Testis (tissue), 3 donors: ENCODE results near the gene AGO1. TPM values are rescaled to one million over a fixed set of nuclear protein-coding genes. Genes with fewer than 3 reads are reported as not detected.
"Not testable (repeated sequence)": the region's sequence is repeated elsewhere in the genome, so short reads cannot be mapped to it uniquely, and the experiment has no call there.

ENCODE experiments used
- DNase-seq: peaks from one replicate; pipeline ENCODE4 v3.0.0-alpha.2; 2019
- H3K27ac ChIP-seq, 2 donors: fragments of 200-600 bp; sonication (generic); one replicate each; pipeline ENCODE4 v1.5.1; 2019
- H3K27me3 ChIP-seq: fragments of 200-600 bp; sonication (generic); one replicate; pipeline ENCODE4 v1.5.1; 2019
- H3K36me3 ChIP-seq: fragments of 200-600 bp; sonication (generic); one replicate; pipeline ENCODE4 v1.5.1; 2017; ENCODE audit warnings: low read depth; ENCODE audit errors: missing control alignments
- H3K4me1 ChIP-seq: fragments of 200-600 bp; sonication (generic); one replicate; pipeline ENCODE4 v1.5.1; 2019
- H3K4me3 ChIP-seq, 2 donors: fragments of 200-600 bp; sonication (generic); one replicate each; pipeline ENCODE4 v1.5.1; 2017 to 2019
- H3K9me3 ChIP-seq: fragments of 200-600 bp; sonication (generic); one replicate; pipeline ENCODE4 v1.5.1; 2017
- POLR2A ChIP-seq: fragments of 450-650 bp; IDR thresholded peaks from one replicate; pipeline ENCODE4 v1.6.1; 2017; ENCODE audit warnings: antibody characterized with exemption, mild to moderate bottlenecking, moderate library complexity
- WGBS, 2 donors: methylation state at CpG; one replicate each; pipeline ENCODE4 v1.1.5; 2018; 5-methylcytosine and 5-hydroxymethylcytosine counted together
- intact Hi-C: fragments of 100-400 bp; cut with DNase I; formaldehyde crosslinking; loops from one replicate; pipeline ENCODE4 v1.15.1; 2023; ENCODE audit warnings: low total_unique reads
- polyA plus RNA-seq: library from polyadenylated mRNA; stranded (reverse); fragments of 350-450 nt; fragmentation: Illumina TruSeq; extraction: RNeasy Lipid Tissue Mini Kit (QIAGEN cat#74804); gene quantifications from one replicate; pipeline ENCODE4 v1.2.3, GENCODE V29; 2014; ENCODE audit warnings: low read depth, low replicate concordance; ENCODE audit not compliant: insufficient read depth
- total RNA-seq, 2 donors: library from RNA; depleted of rRNA; stranded (reverse); fragments of >200 nt; gene quantifications; one replicate each; pipeline ENCODE4 v1.2.3, GENCODE V29; 2016
- TF ChIP-seq, protein P1 (sequence below), 3 experiments: fragments of 450-650 bp in 2 of 3; fragments of 200-600 bp in 1 of 3; sonication (generic) in 1 of 3; IDR thresholded peaks; one replicate each; pipeline ENCODE4 v1.5.1; 2016 to 2019; ENCODE audit warnings: antibody characterized with exemption in 3 of 3, mild to moderate bottlenecking in 2 of 3, moderate library complexity in 1 of 3

AGO1 gene
- total and polyA plus RNA-seq, 3 donors from 2014 or later: 11.5 to 41.9 (median 32.3) TPM

DNA sequence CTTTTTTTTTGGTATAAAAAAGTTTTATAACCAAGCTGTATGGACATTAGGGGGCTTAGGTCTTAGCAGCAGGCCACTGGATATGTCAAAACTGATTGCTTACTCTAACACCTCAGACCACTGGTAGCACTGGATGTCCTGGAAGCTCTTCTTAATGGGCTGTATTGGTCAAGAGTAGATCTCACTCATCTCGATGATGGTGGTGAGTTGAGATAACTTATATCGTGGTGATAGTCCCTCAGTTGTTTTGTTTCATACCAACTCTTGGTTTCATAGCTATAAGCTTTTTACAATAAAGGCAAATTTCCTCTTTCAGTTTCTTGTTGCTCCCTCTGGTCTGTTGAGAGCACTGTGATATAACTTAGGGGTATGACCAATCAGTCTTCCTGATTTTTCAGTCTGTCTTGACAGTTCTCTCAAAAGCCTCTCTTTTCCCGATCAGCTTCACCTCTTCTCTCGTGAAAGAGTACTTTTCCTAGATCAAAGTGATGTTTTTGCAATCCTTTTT is 9.7 kb upstream of the AGO1 start:
- H3K4me3 ChIP-seq: no peak overlapping the region
- no peaks in the 10 kb centered on the region for H3K36me3 ChIP-seq
- no peak for DNase-seq
- H3K4me1 ChIP-seq: no peaks in the 10 kb centered on the region
- TF ChIP-seq POLR2A: no peak
- TF ChIP-seq, protein P1, sequence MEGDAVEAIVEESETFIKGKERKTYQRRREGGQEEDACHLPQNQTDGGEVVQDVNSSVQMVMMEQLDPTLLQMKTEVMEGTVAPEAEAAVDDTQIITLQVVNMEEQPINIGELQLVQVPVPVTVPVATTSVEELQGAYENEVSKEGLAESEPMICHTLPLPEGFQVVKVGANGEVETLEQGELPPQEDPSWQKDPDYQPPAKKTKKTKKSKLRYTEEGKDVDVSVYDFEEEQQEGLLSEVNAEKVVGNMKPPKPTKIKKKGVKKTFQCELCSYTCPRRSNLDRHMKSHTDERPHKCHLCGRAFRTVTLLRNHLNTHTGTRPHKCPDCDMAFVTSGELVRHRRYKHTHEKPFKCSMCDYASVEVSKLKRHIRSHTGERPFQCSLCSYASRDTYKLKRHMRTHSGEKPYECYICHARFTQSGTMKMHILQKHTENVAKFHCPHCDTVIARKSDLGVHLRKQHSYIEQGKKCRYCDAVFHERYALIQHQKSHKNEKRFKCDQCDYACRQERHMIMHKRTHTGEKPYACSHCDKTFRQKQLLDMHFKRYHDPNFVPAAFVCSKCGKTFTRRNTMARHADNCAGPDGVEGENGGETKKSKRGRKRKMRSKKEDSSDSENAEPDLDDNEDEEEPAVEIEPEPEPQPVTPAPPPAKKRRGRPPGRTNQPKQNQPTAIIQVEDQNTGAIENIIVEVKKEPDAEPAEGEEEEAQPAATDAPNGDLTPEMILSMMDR (IDR thresholded peaks at IDR 0.05): no peak
- H3K27me3 ChIP-seq: no peaks in the 10 kb centered on the region
- intact Hi-C loops: no loop called here
- H3K27ac ChIP-seq: no peak overlapping the region
- no peaks in the 10 kb centered on the region for H3K9me3 ChIP-seq
- WGBS, 2 donors: 83 to 90% methylated on average over 4 of the region's 4 CpGs

- DNase-seq, H3K36me3 ChIP-seq, H3K27me3 ChIP-seq, H3K4me3 ChIP-seq, H3K9me3 ChIP-seq, H3K4me1 ChIP-seq, H3K27ac ChIP-seq, intact Hi-C loops: not testable (repeated sequence)
- WGBS, 2 donors: 76 to 82% methylated on average over 4 of the region's 4 CpGs
These were observed 8.9 kb upstream of the AGO1 start for GRCh38 chr1:35874115-35874514.

DNA sequence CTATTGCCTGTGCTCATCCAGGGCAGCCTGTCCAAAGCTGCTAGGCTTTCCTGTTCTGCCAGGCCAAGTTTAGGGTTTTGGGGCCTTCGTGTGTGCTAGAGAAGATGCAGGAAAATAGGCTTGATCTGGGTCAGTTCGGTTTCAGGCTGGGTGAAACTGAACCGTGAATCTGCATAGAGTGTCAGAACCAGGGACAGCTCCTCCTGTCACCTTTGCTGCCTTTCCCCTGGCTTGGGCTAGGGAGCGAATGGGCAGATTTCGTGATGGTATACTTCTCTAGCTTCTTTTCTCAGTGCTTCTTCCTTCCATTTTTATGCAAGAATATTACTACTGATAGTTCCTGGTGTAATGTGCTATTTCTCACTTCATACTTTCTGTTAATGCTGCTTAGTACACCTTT is 6.0 kb upstream of the AGO1 start:
- Histone ChIP-seq H3K27me3 (no peaks in the 10 kb centered on the region), H3K27ac (no peak overlapping the region), H3K9me3 (no peaks in the 10 kb centered on the region), H3K36me3 (no peaks in the 10 kb centered on the region), H3K4me3 (no peak overlapping the region), H3K4me1 (no peaks in the 10 kb centered on the region)
- 53% methylated on average over 5 of the region's 5 CpGs for WGBS, 2 donors
- intact Hi-C loops: no loop called here
- TF ChIP-seq POLR2A: no peak
- TF ChIP-seq, protein P1 (IDR thresholded peaks at IDR 0.05): no peak
- DNase-seq: peak; percentile 29

DNA sequence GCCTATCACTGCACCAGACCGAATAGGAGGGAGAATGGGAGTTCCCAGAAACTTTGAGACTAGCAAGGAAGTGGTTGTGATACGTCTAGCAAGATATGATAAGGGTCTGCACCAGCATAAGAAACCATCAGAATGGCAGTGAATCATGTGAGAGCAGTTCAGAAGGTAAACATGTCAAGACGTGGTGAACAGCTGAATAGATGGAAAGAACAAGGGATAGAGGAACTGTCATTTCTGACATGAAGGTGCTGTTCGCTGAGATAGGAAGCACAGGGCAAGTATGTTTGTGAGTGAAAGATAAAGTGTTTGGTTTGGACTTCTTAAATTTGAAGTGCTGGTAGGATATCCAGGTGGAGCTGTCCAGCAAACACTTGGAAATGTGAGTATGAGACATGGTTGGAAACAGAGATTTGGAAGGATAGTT is 1.1 kb upstream of the AGO1 start:
- Histone ChIP-seq H3K27ac (no peak overlapping the region), H3K4me3 (no peak overlapping the region), H3K9me3 (no peaks in the 10 kb centered on the region), H3K27me3 (no peaks in the 10 kb centered on the region), H3K4me1 (peaks cover 31% of the 10 kb centered on the region), H3K36me3 (no peaks in the 10 kb centered on the region)
- TF ChIP-seq, protein P1 (IDR thresholded peaks at IDR 0.05): no peak
- TF ChIP-seq POLR2A: no peak
- intact Hi-C loops: no loop called here
- no peak for DNase-seq
- 56 to 63% methylated on average over 4 of the region's 4 CpGs for WGBS, 2 donors

GRCh38 chr1:35882586-35882944 is 444 bp upstream of the AGO1 start:
- WGBS, 2 donors: 32 to 43% methylated on average over 16 of the region's 16 CpGs
- no peaks in the 10 kb centered on the region for H3K36me3 ChIP-seq
- DNase-seq: no peak
- TF ChIP-seq POLR2A: no peak
- TF ChIP-seq, protein P1 (IDR thresholded peaks at IDR 0.05): no peak
- H3K4me1 ChIP-seq: peaks cover 33% of the 10 kb centered on the region
- H3K4me3 ChIP-seq: peak overlapping the region; percentile 82 to 95
- no peaks in the 10 kb centered on the region for H3K9me3 ChIP-seq
- H3K27ac ChIP-seq: no peak overlapping the region
- H3K27me3 ChIP-seq: no peaks in the 10 kb centered on the region
- intact Hi-C loops: no loop called here
